WTC11 (cell line): ENCODE results near the gene SMAD6. TPM values are rescaled to one million over a fixed set of nuclear protein-coding genes. Genes with fewer than 3 reads are reported as not detected.

Experiments used
- ATAC-seq: fragments of 200-7000 bp; cut with Tn5 transposase; 2 replicates; pipeline ENCODE4 v1.10.0; 2021; ENCODE audit warnings: mild to moderate bottlenecking, moderate library complexity
- CTCF ChIA-PET: fragments of 300-600 bp; sonication (Branson Sonifier 250); formaldehyde crosslinking; loops from one replicate; lab custom pipeline; 2021; ENCODE audit warnings: antibody characterized with exemption; lab: Charles Lee
- POLR2A ChIA-PET: fragments of 350-600 bp; sonication (Branson Sonifier 250); formaldehyde crosslinking; loops from one replicate; lab custom pipeline; 2021; ENCODE audit warnings: antibody characterized with exemption; lab: Charles Lee
- DNase-seq: peaks from one replicate; pipeline ENCODE4 v3.0.0; 2021; ENCODE audit warnings: low spot score
- H3K27ac Mint-ChIP-seq: 2 replicates; pipeline ENCODE4 v1.8.0; 2021; ENCODE audit warnings: mixed read lengths
- H3K27me3 Mint-ChIP-seq: 2 replicates; pipeline ENCODE4 v1.8.0; 2021; ENCODE audit warnings: low read depth, mild to moderate bottlenecking, moderate library complexity, mixed read lengths
- H3K36me3 Mint-ChIP-seq: 2 replicates; pipeline ENCODE4 v1.8.0; 2021; ENCODE audit warnings: mixed read lengths
- H3K4me1 Mint-ChIP-seq: 2 replicates; pipeline ENCODE4 v1.8.0; 2022; ENCODE audit warnings: mixed read lengths
- H3K4me3 Mint-ChIP-seq: 2 replicates; pipeline ENCODE4 v1.8.0; 2021; ENCODE audit warnings: mild to moderate bottlenecking, moderate library complexity, mixed read lengths
- H3K9me3 Mint-ChIP-seq: 2 replicates; pipeline ENCODE4 v1.8.0; 2021; ENCODE audit warnings: mixed read lengths
- IRF2 ChIP-seq: sonication (generic); formaldehyde crosslinking; IDR thresholded peaks from 2 replicates; pipeline ENCODE4 v1.8.0; 2022; ENCODE audit warnings: low read depth, missing genetic modification reagents, borderline replicate concordance
- NFYB ChIP-seq: sonication (generic); formaldehyde crosslinking; conservative IDR thresholded peaks from 2 replicates; pipeline ENCODE4 v1.8.0; 2022; ENCODE audit warnings: low read depth, missing genetic modification reagents
- OVOL2 ChIP-seq: fragments of 250-450 bp; sonication (Bioruptor Pico); IDR thresholded peaks from 2 replicates; pipeline ENCODE4 v1.9.0; 2021; ENCODE audit warnings: mild to moderate bottlenecking, borderline replicate concordance
- TEAD4 ChIP-seq: sonication (generic); formaldehyde crosslinking; IDR thresholded peaks from 2 replicates; pipeline ENCODE4 v1.8.0; 2022; ENCODE audit warnings: mild to moderate bottlenecking, missing genetic modification reagents
- ZNF416 ChIP-seq: fragments of 250-450 bp; sonication (Bioruptor Pico); IDR thresholded peaks from 2 replicates; pipeline ENCODE4 v1.9.0; 2021; ENCODE audit warnings: mild to moderate bottlenecking, inconsistent platforms
- total RNA-seq: library from RNA; stranded (reverse); gene quantifications from 3 replicates; pipeline ENCODE4 v1.2.3, GENCODE V29; 2021
- TF ChIP-seq, protein P1 (sequence below): sonication (generic); formaldehyde crosslinking; IDR thresholded peaks from 2 replicates; pipeline ENCODE4 v1.8.1; 2022; ENCODE audit warnings: missing genetic modification reagents, borderline replicate concordance
- TF ChIP-seq, protein P2 (sequence below): sonication (generic); formaldehyde crosslinking; IDR thresholded peaks from 2 replicates; pipeline ENCODE4 v1.8.0; 2023; ENCODE audit warnings: missing genetic modification reagents
- TF ChIP-seq, protein P3 (sequence below): sonication (generic); formaldehyde crosslinking; IDR thresholded peaks from 2 replicates; pipeline ENCODE4 v1.8.1; 2023; ENCODE audit warnings: mild to moderate bottlenecking, missing genetic modification reagents, moderate library complexity
- TF ChIP-seq, protein P4 (sequence below): sonication (generic); formaldehyde crosslinking; IDR thresholded peaks from 2 replicates; pipeline ENCODE4 v1.8.0; 2023; ENCODE audit warnings: missing genetic modification reagents, mild to moderate bottlenecking, borderline replicate concordance
- TF ChIP-seq, protein P5 (sequence below): sonication (generic); formaldehyde crosslinking; IDR thresholded peaks from 2 replicates; pipeline ENCODE4 v1.8.1; 2023; ENCODE audit warnings: mild to moderate bottlenecking, missing genetic modification reagents
- TF ChIP-seq, protein P6 (sequence below): sonication (generic); formaldehyde crosslinking; IDR thresholded peaks from 2 replicates; pipeline ENCODE4 v1.8.0; 2023; ENCODE audit warnings: mild to moderate bottlenecking, missing genetic modification reagents
- TF ChIP-seq, protein P7 (sequence below): sonication (generic); formaldehyde crosslinking; IDR thresholded peaks from 2 replicates; pipeline ENCODE4 v1.8.1; 2023; ENCODE audit warnings: mild to moderate bottlenecking, moderate library complexity, missing genetic modification reagents
- TF ChIP-seq, protein P8 (sequence below): fragments of 250-450 bp; sonication (Bioruptor Pico); IDR thresholded peaks from 2 replicates; pipeline ENCODE4 v1.9.0; 2021; ENCODE audit warnings: mild to moderate bottlenecking
- TF ChIP-seq, protein P9 (sequence below): sonication (generic); formaldehyde crosslinking; IDR thresholded peaks from 2 replicates; pipeline ENCODE4 v1.8.1; 2022; ENCODE audit warnings: low read depth, mild to moderate bottlenecking, moderate library complexity, missing genetic modification reagents, borderline replicate concordance
- TF ChIP-seq, protein P10 (sequence below): fragments of 250-450 bp; sonication (Bioruptor Pico); conservative IDR thresholded peaks from 2 replicates; pipeline ENCODE4 v1.9.0; 2021; ENCODE audit warnings: mild to moderate bottlenecking

Gene SMAD6
- total RNA-seq, 1 experiment from 2014 or later = 13.9 TPM

DNA sequence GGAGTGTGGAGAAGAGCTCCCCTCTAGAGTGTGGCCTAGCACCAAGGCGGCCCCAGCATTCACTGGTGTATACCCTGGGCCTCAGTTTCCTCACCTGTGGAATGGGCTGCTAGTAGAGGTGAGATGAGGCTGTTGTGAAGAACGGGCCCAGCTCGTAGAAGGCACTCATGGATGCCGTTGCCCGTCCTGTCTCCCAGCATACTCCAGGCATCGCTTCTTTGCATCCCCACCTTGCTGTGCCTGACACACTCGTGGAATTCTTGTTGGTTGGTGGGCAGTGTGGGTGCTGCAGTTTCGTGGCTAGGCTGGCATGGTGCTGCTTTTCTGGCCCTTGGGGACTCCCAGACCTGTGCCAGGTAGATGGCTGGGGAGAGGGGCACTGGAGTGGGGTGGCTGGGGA, 76.7 kb downstream of the SMAD6 start (continued):
- TF ChIP-seq, protein P1, sequence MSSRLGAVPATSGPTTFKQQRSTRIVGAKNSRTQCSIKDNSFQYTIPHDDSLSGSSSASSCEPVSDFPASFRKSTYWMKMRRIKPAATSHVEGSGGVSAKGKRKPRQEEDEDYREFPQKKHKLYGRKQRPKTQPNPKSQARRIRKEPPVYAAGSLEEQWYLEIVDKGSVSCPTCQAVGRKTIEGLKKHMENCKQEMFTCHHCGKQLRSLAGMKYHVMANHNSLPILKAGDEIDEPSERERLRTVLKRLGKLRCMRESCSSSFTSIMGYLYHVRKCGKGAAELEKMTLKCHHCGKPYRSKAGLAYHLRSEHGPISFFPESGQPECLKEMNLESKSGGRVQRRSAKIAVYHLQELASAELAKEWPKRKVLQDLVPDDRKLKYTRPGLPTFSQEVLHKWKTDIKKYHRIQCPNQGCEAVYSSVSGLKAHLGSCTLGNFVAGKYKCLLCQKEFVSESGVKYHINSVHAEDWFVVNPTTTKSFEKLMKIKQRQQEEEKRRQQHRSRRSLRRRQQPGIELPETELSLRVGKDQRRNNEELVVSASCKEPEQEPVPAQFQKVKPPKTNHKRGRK (CRISPR knock-in tag) = no peak
- no peak for TF ChIP-seq IRF2 (CRISPR knock-in tag)

DNA sequence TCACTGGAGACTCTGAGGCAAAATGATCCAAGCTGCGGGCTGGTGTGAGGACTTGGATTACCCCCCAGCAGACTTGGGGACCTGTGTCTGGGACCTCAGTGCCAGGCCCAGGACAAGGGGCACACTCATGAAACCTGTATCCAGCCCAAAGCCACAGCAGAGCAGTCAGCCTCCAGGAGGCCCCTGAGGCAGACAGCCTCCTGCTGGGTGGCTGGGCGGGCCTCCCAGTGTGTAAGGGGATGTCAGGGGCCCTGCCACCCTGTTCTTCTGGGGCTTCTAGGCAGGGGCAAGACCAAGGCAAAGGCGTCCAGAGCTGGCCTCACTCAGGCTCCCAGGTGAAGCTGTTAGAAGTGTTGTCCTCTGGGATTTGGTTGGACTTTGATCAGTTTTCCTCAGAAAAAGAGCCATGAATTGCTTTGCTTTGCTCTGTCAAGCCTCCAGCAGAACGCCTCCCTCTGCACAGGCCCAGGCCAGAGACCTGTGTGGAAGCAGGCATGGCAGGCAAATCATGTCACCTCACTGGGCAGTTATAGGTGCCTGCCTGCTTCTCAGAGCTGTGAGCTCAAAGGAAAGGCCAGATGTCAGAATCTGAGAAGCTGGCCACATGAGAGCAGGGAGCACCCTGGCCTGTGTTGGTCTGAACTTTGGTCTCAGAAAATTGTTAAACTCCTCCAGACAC, 77.4 kb downstream of the SMAD6 start:
- H3K4me1 Mint-ChIP-seq = peaks cover 19% of the 10 kb centered on the region
- ChIA-PET POLR2A (no interaction called here), CTCF (interaction anchor here (1.1 to 4.1 kb wide), 5 partner anchors 9 to 143 kb away, joined by 3 to 28 read pairs (median 4); no protein-coding TSS in a partner anchor)
- no peaks in the 10 kb centered on the region for H3K27me3 Mint-ChIP-seq
- H3K27ac Mint-ChIP-seq = no peak overlapping the region
- H3K9me3 Mint-ChIP-seq = no peaks in the 10 kb centered on the region
- H3K36me3 Mint-ChIP-seq = no peaks in the 10 kb centered on the region
- no peak for DNase-seq
- H3K4me3 Mint-ChIP-seq = no peak overlapping the region
- ATAC-seq = no peak
- TF ChIP-seq, protein P2, sequence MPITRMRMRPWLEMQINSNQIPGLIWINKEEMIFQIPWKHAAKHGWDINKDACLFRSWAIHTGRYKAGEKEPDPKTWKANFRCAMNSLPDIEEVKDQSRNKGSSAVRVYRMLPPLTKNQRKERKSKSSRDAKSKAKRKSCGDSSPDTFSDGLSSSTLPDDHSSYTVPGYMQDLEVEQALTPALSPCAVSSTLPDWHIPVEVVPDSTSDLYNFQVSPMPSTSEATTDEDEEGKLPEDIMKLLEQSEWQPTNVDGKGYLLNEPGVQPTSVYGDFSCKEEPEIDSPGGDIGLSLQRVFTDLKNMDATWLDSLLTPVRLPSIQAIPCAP (CRISPR knock-in tag) = no peak
- TF ChIP-seq, protein P3, sequence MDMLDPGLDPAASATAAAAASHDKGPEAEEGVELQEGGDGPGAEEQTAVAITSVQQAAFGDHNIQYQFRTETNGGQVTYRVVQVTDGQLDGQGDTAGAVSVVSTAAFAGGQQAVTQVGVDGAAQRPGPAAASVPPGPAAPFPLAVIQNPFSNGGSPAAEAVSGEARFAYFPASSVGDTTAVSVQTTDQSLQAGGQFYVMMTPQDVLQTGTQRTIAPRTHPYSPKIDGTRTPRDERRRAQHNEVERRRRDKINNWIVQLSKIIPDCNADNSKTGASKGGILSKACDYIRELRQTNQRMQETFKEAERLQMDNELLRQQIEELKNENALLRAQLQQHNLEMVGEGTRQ (CRISPR knock-in tag) = no peak
- no peak for TF ChIP-seq NFYB (CRISPR knock-in tag)
- TF ChIP-seq TEAD4 (CRISPR knock-in tag) = no peak
- TF ChIP-seq, protein P4, sequence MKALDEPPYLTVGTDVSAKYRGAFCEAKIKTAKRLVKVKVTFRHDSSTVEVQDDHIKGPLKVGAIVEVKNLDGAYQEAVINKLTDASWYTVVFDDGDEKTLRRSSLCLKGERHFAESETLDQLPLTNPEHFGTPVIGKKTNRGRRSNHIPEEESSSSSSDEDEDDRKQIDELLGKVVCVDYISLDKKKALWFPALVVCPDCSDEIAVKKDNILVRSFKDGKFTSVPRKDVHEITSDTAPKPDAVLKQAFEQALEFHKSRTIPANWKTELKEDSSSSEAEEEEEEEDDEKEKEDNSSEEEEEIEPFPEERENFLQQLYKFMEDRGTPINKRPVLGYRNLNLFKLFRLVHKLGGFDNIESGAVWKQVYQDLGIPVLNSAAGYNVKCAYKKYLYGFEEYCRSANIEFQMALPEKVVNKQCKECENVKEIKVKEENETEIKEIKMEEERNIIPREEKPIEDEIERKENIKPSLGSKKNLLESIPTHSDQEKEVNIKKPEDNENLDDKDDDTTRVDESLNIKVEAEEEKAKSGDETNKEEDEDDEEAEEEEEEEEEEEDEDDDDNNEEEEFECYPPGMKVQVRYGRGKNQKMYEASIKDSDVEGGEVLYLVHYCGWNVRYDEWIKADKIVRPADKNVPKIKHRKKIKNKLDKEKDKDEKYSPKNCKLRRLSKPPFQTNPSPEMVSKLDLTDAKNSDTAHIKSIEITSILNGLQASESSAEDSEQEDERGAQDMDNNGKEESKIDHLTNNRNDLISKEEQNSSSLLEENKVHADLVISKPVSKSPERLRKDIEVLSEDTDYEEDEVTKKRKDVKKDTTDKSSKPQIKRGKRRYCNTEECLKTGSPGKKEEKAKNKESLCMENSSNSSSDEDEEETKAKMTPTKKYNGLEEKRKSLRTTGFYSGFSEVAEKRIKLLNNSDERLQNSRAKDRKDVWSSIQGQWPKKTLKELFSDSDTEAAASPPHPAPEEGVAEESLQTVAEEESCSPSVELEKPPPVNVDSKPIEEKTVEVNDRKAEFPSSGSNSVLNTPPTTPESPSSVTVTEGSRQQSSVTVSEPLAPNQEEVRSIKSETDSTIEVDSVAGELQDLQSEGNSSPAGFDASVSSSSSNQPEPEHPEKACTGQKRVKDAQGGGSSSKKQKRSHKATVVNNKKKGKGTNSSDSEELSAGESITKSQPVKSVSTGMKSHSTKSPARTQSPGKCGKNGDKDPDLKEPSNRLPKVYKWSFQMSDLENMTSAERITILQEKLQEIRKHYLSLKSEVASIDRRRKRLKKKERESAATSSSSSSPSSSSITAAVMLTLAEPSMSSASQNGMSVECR (CRISPR knock-in tag) = no peak
- TF ChIP-seq, protein P5, sequence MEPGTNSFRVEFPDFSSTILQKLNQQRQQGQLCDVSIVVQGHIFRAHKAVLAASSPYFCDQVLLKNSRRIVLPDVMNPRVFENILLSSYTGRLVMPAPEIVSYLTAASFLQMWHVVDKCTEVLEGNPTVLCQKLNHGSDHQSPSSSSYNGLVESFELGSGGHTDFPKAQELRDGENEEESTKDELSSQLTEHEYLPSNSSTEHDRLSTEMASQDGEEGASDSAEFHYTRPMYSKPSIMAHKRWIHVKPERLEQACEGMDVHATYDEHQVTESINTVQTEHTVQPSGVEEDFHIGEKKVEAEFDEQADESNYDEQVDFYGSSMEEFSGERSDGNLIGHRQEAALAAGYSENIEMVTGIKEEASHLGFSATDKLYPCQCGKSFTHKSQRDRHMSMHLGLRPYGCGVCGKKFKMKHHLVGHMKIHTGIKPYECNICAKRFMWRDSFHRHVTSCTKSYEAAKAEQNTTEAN (CRISPR knock-in tag) = no peak
- TF ChIP-seq ZNF416 (CRISPR knock-in tag) = no peak
- TF ChIP-seq, protein P6, sequence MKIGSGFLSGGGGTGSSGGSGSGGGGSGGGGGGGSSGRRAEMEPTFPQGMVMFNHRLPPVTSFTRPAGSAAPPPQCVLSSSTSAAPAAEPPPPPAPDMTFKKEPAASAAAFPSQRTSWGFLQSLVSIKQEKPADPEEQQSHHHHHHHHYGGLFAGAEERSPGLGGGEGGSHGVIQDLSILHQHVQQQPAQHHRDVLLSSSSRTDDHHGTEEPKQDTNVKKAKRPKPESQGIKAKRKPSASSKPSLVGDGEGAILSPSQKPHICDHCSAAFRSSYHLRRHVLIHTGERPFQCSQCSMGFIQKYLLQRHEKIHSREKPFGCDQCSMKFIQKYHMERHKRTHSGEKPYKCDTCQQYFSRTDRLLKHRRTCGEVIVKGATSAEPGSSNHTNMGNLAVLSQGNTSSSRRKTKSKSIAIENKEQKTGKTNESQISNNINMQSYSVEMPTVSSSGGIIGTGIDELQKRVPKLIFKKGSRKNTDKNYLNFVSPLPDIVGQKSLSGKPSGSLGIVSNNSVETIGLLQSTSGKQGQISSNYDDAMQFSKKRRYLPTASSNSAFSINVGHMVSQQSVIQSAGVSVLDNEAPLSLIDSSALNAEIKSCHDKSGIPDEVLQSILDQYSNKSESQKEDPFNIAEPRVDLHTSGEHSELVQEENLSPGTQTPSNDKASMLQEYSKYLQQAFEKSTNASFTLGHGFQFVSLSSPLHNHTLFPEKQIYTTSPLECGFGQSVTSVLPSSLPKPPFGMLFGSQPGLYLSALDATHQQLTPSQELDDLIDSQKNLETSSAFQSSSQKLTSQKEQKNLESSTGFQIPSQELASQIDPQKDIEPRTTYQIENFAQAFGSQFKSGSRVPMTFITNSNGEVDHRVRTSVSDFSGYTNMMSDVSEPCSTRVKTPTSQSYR (CRISPR knock-in tag) = no peak
- TF ChIP-seq, protein P7, sequence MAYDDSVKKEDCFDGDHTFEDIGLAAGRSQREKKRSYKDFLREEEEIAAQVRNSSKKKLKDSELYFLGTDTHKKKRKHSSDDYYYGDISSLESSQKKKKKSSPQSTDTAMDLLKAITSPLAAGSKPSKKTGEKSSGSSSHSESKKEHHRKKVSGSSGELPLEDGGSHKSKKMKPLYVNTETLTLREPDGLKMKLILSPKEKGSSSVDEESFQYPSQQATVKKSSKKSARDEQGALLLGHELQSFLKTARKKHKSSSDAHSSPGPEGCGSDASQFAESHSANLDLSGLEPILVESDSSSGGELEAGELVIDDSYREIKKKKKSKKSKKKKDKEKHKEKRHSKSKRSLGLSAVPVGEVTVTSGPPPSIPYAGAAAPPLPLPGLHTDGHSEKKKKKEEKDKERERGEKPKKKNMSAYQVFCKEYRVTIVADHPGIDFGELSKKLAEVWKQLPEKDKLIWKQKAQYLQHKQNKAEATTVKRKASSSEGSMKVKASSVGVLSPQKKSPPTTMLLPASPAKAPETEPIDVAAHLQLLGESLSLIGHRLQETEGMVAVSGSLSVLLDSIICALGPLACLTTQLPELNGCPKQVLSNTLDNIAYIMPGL (CRISPR knock-in tag) = no peak
- TF ChIP-seq, protein P8, sequence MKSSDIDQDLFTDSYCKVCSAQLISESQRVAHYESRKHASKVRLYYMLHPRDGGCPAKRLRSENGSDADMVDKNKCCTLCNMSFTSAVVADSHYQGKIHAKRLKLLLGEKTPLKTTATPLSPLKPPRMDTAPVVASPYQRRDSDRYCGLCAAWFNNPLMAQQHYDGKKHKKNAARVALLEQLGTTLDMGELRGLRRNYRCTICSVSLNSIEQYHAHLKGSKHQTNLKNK (CRISPR knock-in tag) = no peak
- TF ChIP-seq, protein P9, sequence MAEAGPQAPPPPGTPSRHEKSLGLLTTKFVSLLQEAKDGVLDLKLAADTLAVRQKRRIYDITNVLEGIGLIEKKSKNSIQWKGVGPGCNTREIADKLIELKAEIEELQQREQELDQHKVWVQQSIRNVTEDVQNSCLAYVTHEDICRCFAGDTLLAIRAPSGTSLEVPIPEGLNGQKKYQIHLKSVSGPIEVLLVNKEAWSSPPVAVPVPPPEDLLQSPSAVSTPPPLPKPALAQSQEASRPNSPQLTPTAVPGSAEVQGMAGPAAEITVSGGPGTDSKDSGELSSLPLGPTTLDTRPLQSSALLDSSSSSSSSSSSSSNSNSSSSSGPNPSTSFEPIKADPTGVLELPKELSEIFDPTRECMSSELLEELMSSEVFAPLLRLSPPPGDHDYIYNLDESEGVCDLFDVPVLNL (CRISPR knock-in tag) = no peak
- TF ChIP-seq, protein P10, sequence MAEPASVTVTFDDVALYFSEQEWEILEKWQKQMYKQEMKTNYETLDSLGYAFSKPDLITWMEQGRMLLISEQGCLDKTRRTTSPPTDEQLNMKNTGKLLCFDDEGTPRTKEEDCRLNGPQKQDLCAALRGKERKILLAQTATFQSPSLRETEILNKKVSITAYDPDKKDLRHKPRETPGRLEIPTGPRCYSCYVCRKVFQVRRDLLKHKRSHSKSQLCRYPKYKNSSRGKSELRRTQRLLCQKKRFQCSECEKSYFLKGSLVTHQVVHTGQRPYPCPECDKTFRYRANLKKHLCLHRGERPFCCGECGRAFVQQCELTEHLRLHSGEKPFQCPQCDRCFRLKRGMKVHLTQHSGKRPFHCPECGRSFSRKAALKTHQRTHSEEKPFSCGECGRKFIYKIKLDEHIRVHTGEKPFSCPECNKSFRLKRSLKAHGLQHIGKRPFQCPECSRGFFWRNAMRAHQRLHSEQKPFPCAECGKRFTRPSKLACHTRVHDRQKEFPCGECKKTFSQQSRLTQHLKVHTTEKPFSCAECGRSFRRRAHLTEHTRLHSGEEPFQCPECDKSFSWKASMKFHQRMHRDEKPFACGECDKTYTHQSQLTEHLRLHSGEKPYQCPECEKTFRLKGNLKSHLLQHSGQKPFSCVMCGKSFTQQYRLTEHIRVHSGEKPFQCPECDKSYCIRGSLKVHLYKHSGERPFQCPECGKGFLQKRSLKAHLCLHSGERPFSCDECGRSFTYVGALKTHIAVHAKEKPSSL (CRISPR knock-in tag) = no peak
- no peak for TF ChIP-seq OVOL2
